ENCODE results near the gene GSTM1. TPM values are rescaled to one million over a fixed set of nuclear protein-coding genes. Genes with fewer than 3 reads are reported as not detected.

The GSTM1 gene
- total RNA-seq: 0.32 and 2.6 TPM in 2 replicates

DNA sequence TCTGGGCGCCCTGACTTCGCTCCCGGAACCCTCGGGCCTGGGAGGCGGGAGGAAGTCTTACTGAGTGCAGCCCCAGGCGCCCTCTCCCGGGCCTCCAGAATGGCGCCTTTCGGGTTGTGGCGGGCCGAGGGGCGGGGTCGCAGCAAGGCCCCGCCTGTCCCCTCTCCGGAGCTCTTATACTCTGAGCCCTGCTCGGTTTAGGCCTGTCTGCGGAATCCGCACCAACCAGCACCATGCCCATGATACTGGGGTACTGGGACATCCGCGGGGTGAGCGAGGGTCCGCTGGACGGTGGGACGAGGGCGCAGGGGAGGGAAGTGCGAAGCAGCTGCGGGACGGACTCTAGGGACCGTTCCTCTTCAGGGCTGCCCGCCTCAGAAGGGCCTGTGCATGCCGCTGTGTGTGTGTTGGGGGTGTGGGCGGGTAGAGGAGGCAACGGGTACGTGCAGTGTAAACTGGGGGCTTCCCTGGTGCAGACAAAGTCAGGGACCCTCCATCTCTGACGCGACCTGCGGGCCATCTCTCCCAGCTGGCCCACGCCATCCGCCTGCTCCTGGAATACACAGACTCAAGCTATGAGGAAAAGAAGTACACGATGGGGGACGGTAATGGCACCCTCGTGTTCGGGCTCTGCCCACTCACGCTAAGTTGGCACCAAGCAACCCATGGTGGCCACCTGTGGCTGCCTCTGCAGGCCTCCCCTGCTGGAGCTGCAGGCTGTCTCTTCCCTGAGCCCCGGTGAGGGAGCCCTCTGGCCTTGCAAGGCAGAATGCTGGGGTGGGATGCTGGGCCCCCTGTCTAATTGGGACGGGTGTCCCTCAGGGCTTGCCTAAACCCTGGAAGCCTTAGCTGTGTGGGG is at the start of gene GSTM1:
Gene GSTM1, plus strand, starts transcription at position 177 of the 859 bp plus-strand sequence. Its CDS starts 57 bp downstream, at position 234.

DNA sequence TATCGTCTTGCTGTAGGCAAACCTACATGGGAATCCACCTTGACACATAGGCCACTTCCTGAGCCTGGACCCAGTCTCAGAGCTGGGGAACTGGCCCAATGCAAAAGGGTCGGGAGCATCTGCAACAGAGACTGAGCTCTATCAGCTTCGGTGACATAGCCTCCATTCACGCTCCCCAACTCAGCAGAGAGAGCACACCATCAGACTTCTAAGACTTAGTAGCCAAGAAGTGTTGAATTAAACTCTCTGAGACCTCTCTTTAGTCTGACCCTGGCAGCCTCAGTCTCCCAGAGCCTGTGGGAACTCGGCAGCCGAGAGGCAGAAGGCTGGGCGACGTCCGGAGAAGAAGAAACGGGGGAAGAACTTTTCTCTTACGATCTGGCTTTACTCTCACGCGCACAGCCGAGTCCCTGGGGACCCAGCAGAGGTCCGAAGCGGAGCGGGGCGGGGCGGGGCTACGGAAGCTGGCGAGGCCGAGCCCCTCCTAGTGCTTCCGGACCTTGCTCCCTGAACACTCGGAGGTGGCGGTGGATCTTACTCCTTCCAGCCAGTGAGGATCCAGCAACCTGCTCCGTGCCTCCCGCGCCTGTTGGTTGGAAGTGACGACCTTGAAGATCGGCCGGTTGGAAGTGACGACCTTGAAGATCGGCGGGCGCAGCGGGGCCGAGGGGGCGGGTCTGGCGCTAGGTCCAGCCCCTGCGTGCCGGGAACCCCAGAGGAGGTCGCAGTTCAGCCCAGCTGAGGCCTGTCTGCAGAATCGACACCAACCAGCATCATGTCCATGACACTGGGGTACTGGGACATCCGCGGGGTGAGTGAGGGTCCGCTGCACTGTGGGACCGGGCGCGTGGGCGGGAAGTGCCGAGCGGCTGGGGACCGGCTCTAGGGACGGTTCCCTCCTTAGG is 31.8 kb upstream of the GSTM1 start, which contains the start of gene GSTM4:
Gene GSTM4, plus strand, starts transcription at position 485 of the 905 bp plus-strand sequence. Its CDS starts 291 bp downstream, at position 776.

DNA sequence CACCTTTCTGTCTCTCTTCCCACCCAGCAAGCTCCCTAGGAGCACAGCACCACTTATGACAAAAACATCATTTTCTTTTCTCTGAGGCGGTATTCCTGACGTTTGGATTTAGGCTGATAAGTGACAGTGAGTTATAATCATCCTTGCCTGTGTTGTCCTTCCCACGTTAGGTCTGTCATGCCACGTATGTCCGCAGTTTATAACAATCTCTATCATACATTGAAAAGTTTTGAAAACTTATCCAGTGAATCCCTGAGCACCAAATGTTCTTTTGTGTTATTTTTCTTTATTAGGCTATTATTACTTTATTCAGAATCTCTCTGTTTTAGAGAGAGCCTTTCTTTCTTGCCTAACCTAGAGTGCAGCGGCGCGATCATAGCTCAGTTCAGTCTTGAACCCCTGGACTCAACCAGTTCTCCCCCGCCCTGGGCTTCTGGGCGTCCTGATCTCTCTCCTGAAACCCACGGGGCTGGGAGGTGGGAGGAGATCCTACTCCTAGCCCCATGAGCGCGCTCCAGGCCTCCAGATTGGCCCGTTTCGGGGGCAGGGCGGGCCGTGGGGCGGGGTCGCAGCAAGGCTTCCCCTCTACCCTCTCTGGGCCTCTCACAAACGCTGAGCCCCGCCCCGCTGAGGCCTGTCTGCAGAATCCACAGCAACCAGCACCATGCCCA is 20.0 kb upstream of the GSTM1 start, which contains the start of gene GSTM2:
Gene GSTM2, plus strand, starts transcription at position 606 of the 671 bp plus-strand sequence. Its CDS starts 59 bp downstream, at position 665.

DNA sequence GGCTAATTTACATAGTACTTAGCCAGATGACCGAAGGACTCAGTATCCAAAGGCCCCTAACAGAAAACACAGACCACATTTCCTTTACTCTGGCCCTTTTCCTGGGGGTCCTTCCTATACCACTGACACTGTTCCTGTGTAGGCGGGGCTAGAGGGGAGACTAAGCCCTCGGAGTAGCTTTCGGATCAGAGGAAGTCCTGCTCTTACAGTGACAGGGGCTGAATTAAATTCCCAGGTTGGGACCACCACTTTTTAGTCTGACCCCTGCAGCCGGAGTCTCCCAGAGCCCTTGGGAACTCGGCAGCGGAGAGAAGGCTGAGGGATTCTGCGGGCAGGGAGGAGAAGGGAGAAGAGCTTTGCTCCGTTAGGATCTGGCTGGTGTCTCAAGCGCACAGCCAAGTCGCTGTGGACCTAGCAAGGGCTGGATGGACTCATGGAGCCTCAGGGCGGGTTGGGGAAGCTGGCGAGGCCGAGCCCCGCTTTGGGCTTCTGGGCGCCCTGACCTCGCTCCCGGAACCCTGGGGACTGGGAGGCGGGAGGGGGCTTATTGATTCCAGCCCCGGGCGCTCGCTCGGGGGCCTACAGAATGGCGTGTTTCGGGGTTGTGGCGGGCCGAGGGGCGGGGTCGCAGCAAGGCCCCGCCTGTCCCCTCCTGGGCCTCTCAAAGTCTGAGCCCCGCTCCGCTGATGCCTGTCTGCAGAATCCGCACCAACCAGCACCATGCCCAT is 24.1 kb downstream of the GSTM1 start, which contains the start of gene GSTM5:
Gene GSTM5, plus strand, starts transcription at position 659 of the 728 bp plus-strand sequence. Its CDS starts 62 bp downstream, at position 721.

DNA sequence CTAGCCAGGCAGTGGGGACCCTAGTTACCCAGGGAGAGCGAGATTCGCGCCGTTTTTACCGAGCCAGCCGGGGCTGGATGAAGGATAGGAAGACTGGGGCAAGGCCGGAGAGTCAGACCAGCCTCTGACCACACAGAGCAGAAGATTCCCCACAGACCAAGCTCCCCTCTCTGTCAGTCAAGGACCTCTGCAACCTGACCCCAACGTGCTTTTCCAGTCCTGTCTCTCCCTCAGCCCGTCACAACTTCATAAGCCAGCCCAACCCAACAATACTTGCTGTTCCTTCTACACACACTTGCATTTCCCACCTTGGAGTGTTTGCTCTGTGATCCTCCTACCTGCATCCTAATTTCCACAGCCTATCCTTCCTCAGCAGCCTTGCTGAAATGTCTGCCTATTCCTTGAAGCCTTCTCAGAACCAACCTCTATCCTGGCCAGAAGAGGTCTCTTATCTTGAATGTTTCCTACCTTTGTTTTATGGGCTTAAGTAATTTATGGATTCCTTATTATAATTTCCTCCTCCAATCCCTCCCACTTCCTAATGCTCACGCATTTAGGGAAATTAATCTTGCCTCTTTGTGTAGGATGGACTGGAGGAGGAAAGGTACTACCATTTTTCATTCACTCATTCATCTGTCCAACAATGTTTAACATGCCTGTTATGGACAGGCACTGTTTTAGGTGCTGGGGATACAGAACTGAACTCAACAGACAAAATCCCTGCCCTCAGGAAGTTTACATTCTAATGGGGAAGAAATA is 53.2 kb downstream of the GSTM1 start, which contains the start of gene GSTM3:
Gene GSTM3, minus strand, starts transcription at position 424 of the 759 bp plus-strand sequence. CDS start 751 bp downstream, outside the sequence.

Other genes with a start within 250 kb of the GSTM1 start
- not detected in 2 replicates for gene SYPL2, start 221.3 kb upstream of the GSTM1 start, total RNA-seq
- gene ATXN7L2, start 203.9 kb upstream of the GSTM1 start, total RNA-seq: 1.9 and 2.1 TPM in 2 replicates
- 3.3 and 4.5 TPM in 2 replicates for gene CYB561D1, start 193.7 kb upstream of the GSTM1 start, total RNA-seq
- gene AMIGO1, start 178.1 kb upstream of the GSTM1 start, total RNA-seq: 0.65 and 0.76 TPM in 2 replicates
- not detected in 2 replicates for gene GPR61, start 147.9 kb upstream of the GSTM1 start, total RNA-seq
- gene GNAI3, start 139.2 kb upstream of the GSTM1 start, total RNA-seq: 19.2 and 21.9 TPM in 2 replicates
- gene GNAT2, start 68.2 kb upstream of the GSTM1 start, total RNA-seq: 0.32 TPM in 1 of 2 replicates, not detected in the other
- 41.3 and 51.7 TPM in 2 replicates for gene AMPD2, start 68.0 kb upstream of the GSTM1 start, total RNA-seq
- gene GSTM4, start 31.7 kb upstream of the GSTM1 start, total RNA-seq: 1.5 and 2.3 TPM in 2 replicates
- gene GSTM2, start 19.8 kb upstream of the GSTM1 start, total RNA-seq: 0.32 and 4.3 TPM in 2 replicates
- 0.65 and 0.76 TPM in 2 replicates for gene GSTM5, start 24.4 kb downstream of the GSTM1 start, total RNA-seq
- gene GSTM3, start 53.2 kb downstream of the GSTM1 start, total RNA-seq: 24.6 and 38.7 TPM in 2 replicates
- gene EPS8L3, start 76.1 kb downstream of the GSTM1 start, total RNA-seq: not detected in 2 replicates
- 3.2 and 33.9 TPM in 2 replicates for gene CSF1, start 223.0 kb downstream of the GSTM1 start, total RNA-seq